HG02884 (cell line): ENCODE data around the gene COL6A2.
"Not testable (repeated sequence)": the region's sequence is repeated elsewhere in the genome, so short reads cannot be mapped to it uniquely, and the experiment has no call there.

Source experiments
- ATAC-seq: cut with Tn5 transposase; IDR thresholded peaks from one replicate; pipeline ENCODE4 v1.9.1; 2021; ENCODE audit warnings: mild to moderate bottlenecking, moderate library complexity; ENCODE audit not compliant: unreplicated experiment

Gene COL6A2

GRCh38 chr21:46078322-46078977 is 19.5 kb upstream of the COL6A2 start:
- ATAC-seq = no peak

- no peak for ATAC-seq
These were observed 18.9 kb upstream of the COL6A2 start for GRCh38 chr21:46078978-46079351.

GRCh38 chr21:46079352-46080170 is 18.4 kb upstream of the COL6A2 start:
- no peak for ATAC-seq

DNA sequence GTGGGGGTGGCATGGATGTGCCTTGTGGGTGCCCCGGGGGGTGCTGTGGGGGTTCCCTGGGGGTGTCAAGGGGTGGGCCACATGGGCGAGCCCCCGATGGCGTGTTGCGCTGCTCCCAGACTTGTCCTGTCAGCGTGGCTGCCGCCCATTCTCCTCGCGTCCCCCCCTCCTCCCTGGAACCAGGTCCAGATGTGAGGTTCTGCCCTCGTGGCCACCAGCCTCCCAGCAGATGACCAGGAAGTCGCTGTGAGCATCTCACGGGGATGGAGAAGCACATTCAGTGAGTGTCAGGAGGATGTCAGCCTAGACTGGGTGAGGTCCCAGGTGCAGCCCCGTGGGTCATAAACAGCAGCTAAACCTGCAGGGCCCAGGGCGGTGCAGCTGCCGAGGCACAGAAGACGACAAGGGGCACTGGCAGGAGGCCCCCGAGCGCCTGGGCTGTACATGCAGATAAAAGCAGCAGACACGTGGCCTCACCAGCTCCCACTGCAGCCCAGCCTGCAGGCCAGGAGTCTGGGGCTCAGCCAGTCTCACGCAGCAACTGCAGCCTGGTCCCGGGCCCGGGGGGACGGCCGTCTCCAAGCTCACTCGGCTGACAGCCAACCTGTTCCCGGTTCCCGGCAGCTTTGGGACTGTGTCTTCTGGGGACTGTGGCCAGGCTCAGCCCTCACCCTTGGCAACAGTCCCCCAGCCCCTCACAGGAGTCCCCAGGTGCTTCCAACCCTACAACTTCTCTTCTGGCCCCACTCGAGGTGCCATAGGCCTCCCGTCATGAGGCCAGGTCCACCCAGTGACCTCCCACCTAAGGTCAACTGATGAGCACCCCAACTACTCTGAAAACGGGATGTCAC is 17.5 kb upstream of the COL6A2 start:
- ATAC-seq = no peak

GRCh38 chr21:46081022-46081861 is 16.7 kb upstream of the COL6A2 start:
- no peak for ATAC-seq

DNA sequence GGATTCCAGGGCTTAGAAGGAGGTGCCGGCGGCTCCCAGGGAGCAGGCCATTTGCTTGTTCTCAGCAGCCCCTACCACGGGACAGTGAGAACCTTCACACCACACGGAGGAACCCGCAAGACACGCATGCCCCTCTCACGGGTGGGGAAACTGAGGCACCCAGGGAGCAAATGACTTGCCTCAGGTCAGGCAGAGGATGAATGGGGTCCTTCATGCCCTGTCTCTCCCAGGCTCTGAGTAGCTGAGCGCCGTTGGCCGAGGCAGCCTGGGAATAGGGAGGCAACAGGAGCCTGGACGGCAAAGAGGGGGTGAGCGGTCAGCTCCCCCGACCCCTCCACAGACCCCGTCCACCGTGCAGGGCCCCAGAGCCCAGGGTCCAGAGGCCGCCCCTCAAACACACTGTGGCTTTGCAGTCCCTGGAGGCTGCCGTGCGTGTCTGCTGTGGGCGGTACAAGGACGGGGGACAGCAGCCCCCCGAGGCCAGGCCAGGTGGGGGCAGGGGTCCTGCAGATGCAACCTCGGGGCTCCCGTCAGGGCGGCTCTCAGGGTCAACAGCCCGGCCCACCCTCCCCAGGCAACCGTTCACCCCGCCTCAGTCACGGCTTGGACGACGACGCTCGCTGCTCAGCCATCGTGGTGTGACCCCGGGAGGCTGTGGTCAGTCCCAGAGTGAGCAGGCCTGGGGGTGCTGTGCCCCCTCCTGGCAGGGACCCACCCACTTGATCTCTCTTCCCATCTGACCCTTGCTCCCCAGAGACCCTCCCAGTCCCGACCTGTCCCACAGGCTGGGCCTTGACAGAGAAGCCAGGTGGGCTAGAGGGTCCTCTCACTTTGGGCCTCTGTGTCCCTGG is 15.8 kb upstream of the COL6A2 start:
- no peak for ATAC-seq

DNA sequence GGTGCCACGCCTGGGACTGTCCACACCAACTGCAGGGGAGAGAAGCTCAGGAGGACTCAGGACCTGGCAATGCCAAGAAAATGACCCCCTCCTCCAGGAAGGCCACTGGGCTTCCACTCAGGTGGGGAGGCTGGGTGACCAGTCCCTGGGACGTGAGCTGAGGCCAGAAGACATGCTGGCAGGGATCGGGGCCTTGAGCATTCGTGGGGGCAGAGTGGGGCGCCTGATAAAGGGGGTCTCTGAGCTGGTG is 15.3 kb upstream of the COL6A2 start:
- no peak for ATAC-seq

DNA sequence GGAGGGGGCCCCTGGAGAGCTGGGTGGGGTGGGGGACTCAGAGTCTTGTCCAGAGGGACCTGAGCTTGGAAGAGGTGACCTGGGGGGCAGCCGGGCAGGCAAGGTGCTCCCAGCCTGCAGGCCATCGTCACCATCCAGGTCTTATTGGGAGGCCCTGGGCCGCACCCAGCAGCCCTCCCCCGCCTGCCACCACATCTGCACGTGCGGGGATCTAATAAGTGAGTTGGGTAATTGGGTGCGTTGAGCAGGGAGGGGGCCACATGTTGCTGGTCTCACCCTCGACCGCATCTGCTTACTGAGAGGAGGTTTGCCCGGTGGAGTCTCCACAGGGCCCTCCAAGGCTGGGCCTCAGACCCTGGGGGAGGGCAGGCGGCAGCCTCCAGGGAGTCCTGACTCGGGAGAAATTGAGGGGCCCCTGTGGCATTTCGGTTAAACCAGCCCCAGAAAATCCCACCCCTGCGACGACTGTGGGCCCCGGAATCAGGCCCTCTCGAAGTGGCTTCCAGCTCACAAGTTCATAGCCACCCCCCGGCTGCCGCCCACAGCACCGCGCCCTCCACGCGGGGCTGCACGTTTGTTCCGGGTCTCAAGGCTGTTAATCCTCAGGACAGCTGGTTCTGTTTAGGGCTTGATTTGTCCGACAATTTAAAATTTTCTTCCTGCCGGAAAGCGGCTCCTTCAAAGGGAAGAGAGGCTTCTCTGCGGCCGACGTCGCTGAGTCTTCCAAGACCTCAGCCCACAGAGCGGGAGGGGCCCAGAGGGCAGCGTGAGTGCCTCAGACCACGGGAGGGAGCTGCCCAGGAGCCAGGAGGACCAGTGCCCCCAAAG is 14.7 kb upstream of the COL6A2 start:
- ATAC-seq = no peak

- no peak for ATAC-seq
These were observed 13.9 kb upstream of the COL6A2 start for GRCh38 chr21:46083791-46084561.

GRCh38 chr21:46084709-46085108 is 13.2 kb upstream of the COL6A2 start:
- no peak for ATAC-seq

DNA sequence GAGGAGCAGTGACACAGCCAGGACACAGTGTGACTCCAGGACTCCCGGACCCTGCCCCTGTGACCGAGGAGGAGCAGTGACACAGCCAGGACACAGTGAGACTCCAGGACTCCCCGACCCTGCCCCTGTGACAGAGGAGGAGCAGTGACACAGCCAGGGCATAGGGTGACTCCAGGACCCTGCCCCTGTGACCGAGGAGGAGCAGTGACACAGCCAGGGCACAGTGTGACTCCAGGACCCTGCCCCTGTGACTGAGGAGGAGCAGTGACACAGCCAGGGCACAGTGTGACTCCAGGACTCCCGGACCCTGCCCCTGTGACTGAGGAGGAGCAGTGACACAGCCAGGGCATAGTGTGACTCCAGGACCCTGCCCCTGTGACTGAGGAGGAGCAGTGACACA is 12.7 kb upstream of the COL6A2 start:
- ATAC-seq = not testable (repeated sequence)

DNA sequence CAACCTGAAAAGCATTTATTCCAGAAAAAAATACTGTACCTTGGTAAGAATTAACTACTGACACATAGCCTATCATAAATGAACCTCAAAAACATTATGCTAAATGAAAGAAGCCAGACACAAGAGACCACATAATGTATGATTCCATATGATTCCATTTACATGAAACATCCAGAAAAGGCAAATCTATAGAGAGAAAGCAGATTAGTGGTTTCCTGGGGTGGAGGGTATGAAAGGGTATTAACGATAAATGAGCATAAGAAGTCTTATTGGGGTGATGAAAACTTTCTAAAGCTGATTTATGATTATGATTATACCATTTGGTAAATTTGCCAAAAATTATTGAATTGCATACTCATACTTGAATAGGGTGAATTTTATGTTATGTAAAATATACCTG is 10.3 kb upstream of the COL6A2 start:
- no peak for ATAC-seq

DNA sequence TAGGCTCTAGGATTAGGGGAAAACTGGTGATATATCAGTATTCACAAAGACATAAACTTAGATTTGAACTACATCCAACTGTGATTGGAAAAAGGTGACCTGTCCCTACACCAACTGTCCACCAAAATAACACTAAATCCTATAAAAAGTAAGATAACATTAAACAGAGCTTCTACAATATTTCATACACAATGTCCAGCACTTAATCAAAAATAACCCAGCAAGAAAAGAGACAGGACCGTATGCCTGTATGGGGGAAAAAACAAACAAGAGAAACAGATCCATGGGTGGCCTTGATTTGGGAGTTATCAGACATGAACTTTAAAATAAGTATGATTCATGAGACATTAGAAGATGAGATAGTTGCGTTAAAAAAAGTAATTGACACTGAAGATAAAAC is 9.7 kb upstream of the COL6A2 start:
- no peak for ATAC-seq

- no peak for ATAC-seq
These were observed 8.6 kb upstream of the COL6A2 start for GRCh38 chr21:46089285-46089684.

DNA sequence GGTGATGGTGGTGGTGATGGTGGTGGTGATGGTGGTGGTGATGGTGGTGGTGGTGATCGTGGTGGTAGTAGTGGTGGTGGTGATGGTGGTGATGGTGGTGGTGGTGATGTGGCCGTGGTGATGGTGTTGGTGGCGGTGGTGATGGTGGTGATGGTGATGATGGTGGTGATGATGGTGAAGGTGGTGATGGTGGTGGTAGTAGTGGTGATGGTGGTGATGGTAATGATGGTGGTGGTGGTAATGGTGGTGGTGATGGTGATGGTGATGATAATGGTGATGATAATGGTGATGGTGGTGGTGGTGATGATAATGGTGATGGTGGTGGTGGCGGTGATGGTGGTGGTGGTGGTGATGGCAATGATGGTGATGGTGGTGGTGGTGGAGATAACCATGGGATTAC is 6.8 kb upstream of the COL6A2 start:
- ATAC-seq = no peak

- no peak for ATAC-seq
These were observed 6.3 kb upstream of the COL6A2 start for GRCh38 chr21:46091631-46092025.

- ATAC-seq = no peak
These were observed 5.7 kb upstream of the COL6A2 start for GRCh38 chr21:46092026-46092764.
